Activated CD4-positive, alpha-beta memory T cell treated with anti-CD3 and anti-CD28 coated beads for 36 hours (primary cell): ENCODE data around the gene REEP5. TPM values are rescaled to one million over a fixed set of nuclear protein-coding genes. Genes with fewer than 3 reads are reported as not detected.
"Not testable (repeated sequence)": the region's sequence is repeated elsewhere in the genome, so short reads cannot be mapped to it uniquely, and the experiment has no call there.

ENCODE experiments used
- CTCF ChIA-PET: fragments of 350-600 bp; sonication (Branson Sonifier 250); formaldehyde crosslinking; loops from one replicate; lab custom pipeline; 2021; ENCODE audit warnings: antibody characterized with exemption, inconsistent platforms; lab: Charles Lee
- POLR2A ChIA-PET: fragments of 350-600 bp; sonication (Branson Sonifier 250); formaldehyde crosslinking; loops from one replicate; lab custom pipeline; 2021; ENCODE audit warnings: antibody characterized with exemption; lab: Charles Lee
- DNase-seq: peaks from one replicate; pipeline ENCODE4 v3.0.0-alpha.2; 2020
- H3K27ac Mint-ChIP-seq: one replicate; pipeline ENCODE4 v1.8.0; 2021; ENCODE audit warnings: mixed read lengths
- H3K27me3 Mint-ChIP-seq: one replicate; pipeline ENCODE4 v1.8.0; 2021; ENCODE audit warnings: mixed read lengths
- H3K36me3 Mint-ChIP-seq: one replicate; pipeline ENCODE4 v1.8.0; 2021; ENCODE audit warnings: mixed read lengths
- H3K4me1 Mint-ChIP-seq: one replicate; pipeline ENCODE4 v1.8.0; 2021; ENCODE audit warnings: low read depth, mixed read lengths
- H3K4me3 Mint-ChIP-seq: one replicate; pipeline ENCODE4 v1.8.0; 2021; ENCODE audit warnings: mild to moderate bottlenecking, mixed read lengths
- H3K9me3 Mint-ChIP-seq: one replicate; pipeline ENCODE4 v1.8.0; 2021; ENCODE audit warnings: mixed read lengths
- intact Hi-C: fragments of 100-400 bp; cut with micrococcal nuclease; formaldehyde crosslinking; loops from one replicate; pipeline ENCODE4 v1.15.1; 2023
- total RNA-seq, 2 experiments: library from RNA; stranded (reverse); gene quantifications; one replicate each; pipeline ENCODE4 v1.2.3, GENCODE V29; 2021

REEP5 gene
- total RNA-seq, 2 experiments from 2014 or later: 64.6 to 67.4 TPM

- Mint-ChIP-seq H3K9me3 (no peaks in the 10 kb centered on the region), H3K27ac (no peak overlapping the region), H3K27me3 (no peaks in the 10 kb centered on the region), H3K4me1 (peaks cover 77% of the 10 kb centered on the region), H3K36me3 (peaks cover 62% of the 10 kb centered on the region), H3K4me3 (no peak overlapping the region)
- ChIA-PET CTCF (interaction anchor here (0.6 kb wide), 1 partner anchor 24 kb away, joined by 4 read pairs; no protein-coding TSS in a partner anchor), POLR2A (interaction anchor here (0.8 to 1.2 kb wide), 2 partner anchors 11 to 48 kb away, joined by 3 to 4 read pairs; no protein-coding TSS in a partner anchor)
- DNase-seq: no peak
- intact Hi-C loops: no loop called here
Measured at GRCh38 chr5:112915831-112916230, 6.2 kb downstream of the REEP5 start.

GRCh38 chr5:112914584-112914983 is 7.4 kb downstream of the REEP5 start:
- intact Hi-C loops: no loop called here
- H3K4me1 Mint-ChIP-seq: peaks cover 66% of the 10 kb centered on the region
- ChIA-PET POLR2A (interaction anchor here (0.9 kb wide), 1 partner anchor 62 kb away, joined by 3 read pairs; the partner anchor contains the start of gene DCP2), CTCF (no interaction called here)
- DNase-seq: no peak
- no peaks in the 10 kb centered on the region for H3K27me3 Mint-ChIP-seq
- no peak overlapping the region for H3K4me3 Mint-ChIP-seq
- peaks cover 63% of the 10 kb centered on the region for H3K36me3 Mint-ChIP-seq
- H3K27ac Mint-ChIP-seq: no peak overlapping the region
- no peaks in the 10 kb centered on the region for H3K9me3 Mint-ChIP-seq

GRCh38 chr5:112910529-112910928 is 11.5 kb downstream of the REEP5 start:
- H3K4me1 Mint-ChIP-seq: peaks cover 32% of the 10 kb centered on the region
- H3K9me3 Mint-ChIP-seq: no peaks in the 10 kb centered on the region
- H3K27ac Mint-ChIP-seq: no peak overlapping the region
- H3K4me3 Mint-ChIP-seq: no peak overlapping the region
- H3K36me3 Mint-ChIP-seq: peaks cover 36% of the 10 kb centered on the region
- no peaks in the 10 kb centered on the region for H3K27me3 Mint-ChIP-seq
- ChIA-PET POLR2A (no interaction called here), CTCF (interaction anchor here (0.9 to 1.6 kb wide), 3 partner anchors 11 to 62 kb away, joined by 3 to 4 read pairs (median 3); no protein-coding TSS in a partner anchor)
- intact Hi-C loops: no loop called here
- DNase-seq: no peak

- no peak for DNase-seq
- POLR2A ChIA-PET: no interaction called here
Measured at GRCh38 chr5:112908854-112909253, 13.2 kb downstream of the REEP5 start.

GRCh38 chr5:112907166-112907631 is 14.8 kb downstream of the REEP5 start:
- no peaks in the 10 kb centered on the region for H3K9me3 Mint-ChIP-seq
- no peak for DNase-seq
- ChIA-PET POLR2A (interaction anchor here (0.8 kb wide), 1 partner anchor 14 kb away, joined by 3 read pairs; no protein-coding TSS in a partner anchor), CTCF (no interaction called here)
- H3K36me3 Mint-ChIP-seq: peaks cover 23% of the 10 kb centered on the region
- peak overlapping the region; percentile 2 for H3K27ac Mint-ChIP-seq
- no peaks in the 10 kb centered on the region for H3K27me3 Mint-ChIP-seq
- peaks cover 17% of the 10 kb centered on the region for H3K4me1 Mint-ChIP-seq
- no peak overlapping the region for H3K4me3 Mint-ChIP-seq
- intact Hi-C loops: no loop called here

More at GRCh38 chr5:112908854-112909253, 13.2 kb downstream of the REEP5 start:
- H3K4me3 Mint-ChIP-seq: no peak overlapping the region
- no peaks in the 10 kb centered on the region for H3K9me3 Mint-ChIP-seq
- intact Hi-C loops: no loop called here
- H3K27ac Mint-ChIP-seq: no peak overlapping the region
- H3K27me3 Mint-ChIP-seq: no peaks in the 10 kb centered on the region
- peaks cover 21% of the 10 kb centered on the region for H3K4me1 Mint-ChIP-seq
- peaks cover 30% of the 10 kb centered on the region for H3K36me3 Mint-ChIP-seq
- CTCF ChIA-PET: no interaction called here

- no peaks in the 10 kb centered on the region for H3K9me3 Mint-ChIP-seq
- no peaks in the 10 kb centered on the region for H3K27me3 Mint-ChIP-seq
- no peak for DNase-seq
- ChIA-PET POLR2A (no interaction called here), CTCF (no interaction called here)
- H3K36me3 Mint-ChIP-seq: peaks cover 19% of the 10 kb centered on the region
- intact Hi-C loops: no loop called here
- no peak overlapping the region for H3K4me3 Mint-ChIP-seq
- no peak overlapping the region for H3K27ac Mint-ChIP-seq
- H3K4me1 Mint-ChIP-seq: peaks cover 13% of the 10 kb centered on the region
Measured at GRCh38 chr5:112906637-112907036, 15.4 kb downstream of the REEP5 start.

GRCh38 chr5:112904996-112905395 is 17.0 kb downstream of the REEP5 start:
- H3K27ac Mint-ChIP-seq, H3K4me3 Mint-ChIP-seq, H3K4me1 Mint-ChIP-seq, POLR2A ChIA-PET, H3K27me3 Mint-ChIP-seq, DNase-seq, H3K9me3 Mint-ChIP-seq, intact Hi-C loops: not testable (repeated sequence)
- CTCF ChIA-PET: interaction anchor here (1.3 kb wide), 1 partner anchor 27 kb away, joined by 3 read pairs; no protein-coding TSS in a partner anchor
- peaks cover 15% of the 10 kb centered on the region for H3K36me3 Mint-ChIP-seq

GRCh38 chr5:112902561-112902960 is 19.5 kb downstream of the REEP5 start:
- Mint-ChIP-seq H3K27me3 (no peaks in the 10 kb centered on the region), H3K36me3 (peaks cover 13% of the 10 kb centered on the region), H3K9me3 (no peaks in the 10 kb centered on the region), H3K4me3 (no peak overlapping the region), H3K4me1 (peaks cover 9% of the 10 kb centered on the region), H3K27ac (no peak overlapping the region)
- no peak for DNase-seq
- POLR2A ChIA-PET: no interaction called here
- CTCF ChIA-PET: interaction anchor here (1.1 kb wide), 1 partner anchor 19 kb away, joined by 3 read pairs; the partner anchor contains the start of gene REEP5
- intact Hi-C loops: no loop called here

- Mint-ChIP-seq H3K27me3 (no peaks in the 10 kb centered on the region), H3K27ac (no peak overlapping the region), H3K36me3 (peaks cover 29% of the 10 kb centered on the region), H3K4me3 (no peak overlapping the region), H3K4me1 (peaks cover 9% of the 10 kb centered on the region), H3K9me3 (no peaks in the 10 kb centered on the region)
- DNase-seq: no peak
- ChIA-PET CTCF (interaction anchor here (1.0 kb wide), 1 partner anchor 24 kb away, joined by 3 read pairs; no protein-coding TSS in a partner anchor), POLR2A (interaction anchor here (0.6 kb wide), 1 partner anchor 39 kb away, joined by 5 read pairs; no protein-coding TSS in a partner anchor)
- intact Hi-C loops: no loop called here
Measured at GRCh38 chr5:112895682-112896081, 26.3 kb downstream of the REEP5 start.

GRCh38 chr5:112892776-112893175 is 29.3 kb downstream of the REEP5 start:
- POLR2A ChIA-PET: no interaction called here
- DNase-seq: no peak
- H3K4me1 Mint-ChIP-seq: peaks cover 17% of the 10 kb centered on the region
- H3K27me3 Mint-ChIP-seq: no peaks in the 10 kb centered on the region
- CTCF ChIA-PET: no interaction called here
- intact Hi-C loops: no loop called here
- peaks cover 31% of the 10 kb centered on the region for H3K36me3 Mint-ChIP-seq
- H3K9me3 Mint-ChIP-seq: peaks cover 5% of the 10 kb centered on the region
- H3K27ac Mint-ChIP-seq: no peak overlapping the region
- no peak overlapping the region for H3K4me3 Mint-ChIP-seq

- DNase-seq, intact Hi-C loops, H3K27ac Mint-ChIP-seq, H3K27me3 Mint-ChIP-seq, H3K4me3 Mint-ChIP-seq, POLR2A ChIA-PET, H3K9me3 Mint-ChIP-seq: not testable (repeated sequence)
- H3K36me3 Mint-ChIP-seq: peaks cover 32% of the 10 kb centered on the region
- CTCF ChIA-PET: interaction anchor here (0.6 kb wide), 1 partner anchor 23 kb away, joined by 4 read pairs; no protein-coding TSS in a partner anchor
- peaks cover 24% of the 10 kb centered on the region for H3K4me1 Mint-ChIP-seq
Measured at GRCh38 chr5:112892066-112892465, 30.0 kb downstream of the REEP5 start.

GRCh38 chr5:112886975-112887374 is 35.1 kb downstream of the REEP5 start:
- intact Hi-C loops: no loop called here
- ChIA-PET CTCF (interaction anchor here (1.4 kb wide), 1 partner anchor 39 kb away, joined by 3 read pairs; no protein-coding TSS in a partner anchor), POLR2A (interaction anchor here (0.6 kb wide), 1 partner anchor 9 kb away, joined by 3 read pairs; no protein-coding TSS in a partner anchor)
- Mint-ChIP-seq H3K4me3 (no peak overlapping the region), H3K27ac (peak overlapping the region; percentile 68), H3K27me3 (no peaks in the 10 kb centered on the region), H3K9me3 (peaks cover 5% of the 10 kb centered on the region), H3K4me1 (peaks cover 27% of the 10 kb centered on the region), H3K36me3 (peaks cover 36% of the 10 kb centered on the region)
- DNase-seq: no peak
